ENCODE data around the gene FHOD3. TPM values are rescaled to one million over a fixed set of nuclear protein-coding genes. Genes with fewer than 3 reads are reported as not detected.

FHOD3 gene
- total and polyA plus RNA-seq, 3 experiments from 2014 or later = not detected

GRCh38 chr18:36636237-36636817 is 338.8 kb downstream of the FHOD3 start:
- Mint-ChIP-seq H3K36me3 (no peaks in the 10 kb centered on the region), H3K9me3 (no peaks in the 10 kb centered on the region), H3K27me3 (peaks cover 4 to 5% of the 10 kb centered on the region in 2 donors), H3K4me3 (no peak overlapping the region), H3K27ac (no peak overlapping the region), H3K4me1 (no peaks in the 10 kb centered on the region)
- H3K4me1 ChIP-seq (ENCODE audit: insufficient read depth, low read length) = no peaks in the 10 kb centered on the region
- no peak overlapping the region for H3K27ac ChIP-seq (ENCODE audit: low read depth, low read length)
- H3K36me3 ChIP-seq (ENCODE audit: insufficient read depth, low read length) = no peaks in the 10 kb centered on the region
- H3K27me3 ChIP-seq (ENCODE audit: insufficient read depth, low read length, poor library complexity, severe bottlenecking) = no peaks in the 10 kb centered on the region
- CTCF ChIA-PET = no interaction called here
- POLR2A ChIA-PET = no interaction called here
- H3K9me3 ChIP-seq (ENCODE audit: low read length) = no peaks in the 10 kb centered on the region
- no peak overlapping the region for H3K4me3 ChIP-seq (ENCODE audit: low read length)
- no peak for DNase-seq

- H3K27ac ChIP-seq (ENCODE audit: low read depth, low read length) = no peak overlapping the region
- peaks cover 4 to 5% of the 10 kb centered on the region in 2 donors for H3K27me3 Mint-ChIP-seq
- POLR2A ChIA-PET = no interaction called here
- H3K4me1 ChIP-seq (ENCODE audit: insufficient read depth, low read length) = no peaks in the 10 kb centered on the region
- no peak for DNase-seq
- H3K9me3 Mint-ChIP-seq = no peaks in the 10 kb centered on the region
- CTCF ChIA-PET = no interaction called here
- H3K4me1 Mint-ChIP-seq = no peaks in the 10 kb centered on the region
- H3K4me3 ChIP-seq (ENCODE audit: low read length) = no peak overlapping the region
- H3K27ac Mint-ChIP-seq = no peak overlapping the region
- H3K27me3 ChIP-seq (ENCODE audit: insufficient read depth, low read length, poor library complexity, severe bottlenecking) = no peaks in the 10 kb centered on the region
- H3K36me3 ChIP-seq (ENCODE audit: insufficient read depth, low read length) = no peaks in the 10 kb centered on the region
- no peaks in the 10 kb centered on the region for H3K9me3 ChIP-seq (ENCODE audit: low read length)
- H3K36me3 Mint-ChIP-seq = peaks cover 0 to 2% (median 0%) of the 10 kb centered on the region in 3 donors
- no peak overlapping the region for H3K4me3 Mint-ChIP-seq
Observed at GRCh38 chr18:36638224-36638623, 340.7 kb downstream of the FHOD3 start.

- H3K9me3 Mint-ChIP-seq = no peaks in the 10 kb centered on the region
- Histone ChIP-seq H3K27ac (ENCODE audit: low read depth, low read length) (no peak overlapping the region), H3K27me3 (ENCODE audit: insufficient read depth, low read length, poor library complexity, severe bottlenecking) (no peaks in the 10 kb centered on the region), H3K4me3 (ENCODE audit: low read length) (no peak overlapping the region), H3K4me1 (ENCODE audit: insufficient read depth, low read length) (no peaks in the 10 kb centered on the region), H3K9me3 (ENCODE audit: low read length) (no peaks in the 10 kb centered on the region), H3K36me3 (ENCODE audit: insufficient read depth, low read length) (no peaks in the 10 kb centered on the region)
- peaks cover 4 to 5% of the 10 kb centered on the region in 2 donors for H3K27me3 Mint-ChIP-seq
- POLR2A ChIA-PET = no interaction called here
- no peaks in the 10 kb centered on the region for H3K4me1 Mint-ChIP-seq
- no peak for DNase-seq
- CTCF ChIA-PET = no interaction called here
- H3K36me3 Mint-ChIP-seq = peaks cover 0 to 2% (median 0%) of the 10 kb centered on the region in 3 donors
- H3K27ac Mint-ChIP-seq = peak overlapping the region in 1 of 8 donors; percentile 11
- H3K4me3 Mint-ChIP-seq = no peak overlapping the region
Observed at GRCh38 chr18:36640021-36640952, 342.8 kb downstream of the FHOD3 start.

- POLR2A ChIA-PET = no interaction called here
- DNase-seq = no peak
- H3K27ac ChIP-seq (ENCODE audit: low read depth, low read length) = no peak overlapping the region
- CTCF ChIA-PET = no interaction called here
- H3K36me3 ChIP-seq (ENCODE audit: insufficient read depth, low read length) = no peaks in the 10 kb centered on the region
- Mint-ChIP-seq H3K4me3 (no peak overlapping the region), H3K36me3 (peaks cover 0 to 2% (median 0%) of the 10 kb centered on the region in 3 donors), H3K4me1 (no peaks in the 10 kb centered on the region), H3K27ac (no peak overlapping the region), H3K27me3 (peaks cover 4 to 5% of the 10 kb centered on the region in 2 donors), H3K9me3 (no peaks in the 10 kb centered on the region)
- no peaks in the 10 kb centered on the region for H3K9me3 ChIP-seq (ENCODE audit: low read length)
- H3K4me3 ChIP-seq (ENCODE audit: low read length) = no peak overlapping the region
- no peaks in the 10 kb centered on the region for H3K27me3 ChIP-seq (ENCODE audit: insufficient read depth, low read length, poor library complexity, severe bottlenecking)
- H3K4me1 ChIP-seq (ENCODE audit: insufficient read depth, low read length) = no peaks in the 10 kb centered on the region
Observed at GRCh38 chr18:36643061-36643460, 345.5 kb downstream of the FHOD3 start.

- no peak for DNase-seq
- H3K36me3 Mint-ChIP-seq = no peaks in the 10 kb centered on the region
- Histone ChIP-seq H3K27me3 (ENCODE audit: insufficient read depth, low read length, poor library complexity, severe bottlenecking) (no peaks in the 10 kb centered on the region), H3K9me3 (ENCODE audit: low read length) (no peaks in the 10 kb centered on the region), H3K36me3 (ENCODE audit: insufficient read depth, low read length) (no peaks in the 10 kb centered on the region), H3K4me1 (ENCODE audit: insufficient read depth, low read length) (no peaks in the 10 kb centered on the region), H3K27ac (ENCODE audit: low read depth, low read length) (no peak overlapping the region), H3K4me3 (ENCODE audit: low read length) (no peak overlapping the region)
- no peaks in the 10 kb centered on the region for H3K9me3 Mint-ChIP-seq
- H3K4me1 Mint-ChIP-seq = no peaks in the 10 kb centered on the region
- POLR2A ChIA-PET = no interaction called here
- CTCF ChIA-PET = no interaction called here
- no peak overlapping the region for H3K4me3 Mint-ChIP-seq
- H3K27ac Mint-ChIP-seq = no peak overlapping the region
- H3K27me3 Mint-ChIP-seq = peaks cover 7 to 15% of the 10 kb centered on the region in 2 donors
Observed at GRCh38 chr18:36648803-36649202, 351.3 kb downstream of the FHOD3 start.

- no peak overlapping the region for H3K4me3 Mint-ChIP-seq
- no peak for DNase-seq
Observed at GRCh38 chr18:36649205-36649604, 351.7 kb downstream of the FHOD3 start.

GRCh38 chr18:36650266-36650665 is 352.8 kb downstream of the FHOD3 start:
- H3K4me3 ChIP-seq (ENCODE audit: low read length) = no peak overlapping the region
- H3K27ac Mint-ChIP-seq = no peak overlapping the region
- H3K36me3 Mint-ChIP-seq = no peaks in the 10 kb centered on the region
- no peaks in the 10 kb centered on the region for H3K9me3 Mint-ChIP-seq
- no peak overlapping the region for H3K27ac ChIP-seq (ENCODE audit: low read depth, low read length)
- DNase-seq = no peak
- POLR2A ChIA-PET = no interaction called here
- no peaks in the 10 kb centered on the region for H3K36me3 ChIP-seq (ENCODE audit: insufficient read depth, low read length)
- CTCF ChIA-PET = no interaction called here
- H3K4me1 Mint-ChIP-seq = no peaks in the 10 kb centered on the region
- H3K4me3 Mint-ChIP-seq = no peak overlapping the region
- H3K4me1 ChIP-seq (ENCODE audit: insufficient read depth, low read length) = no peaks in the 10 kb centered on the region
- no peaks in the 10 kb centered on the region for H3K9me3 ChIP-seq (ENCODE audit: low read length)
- H3K27me3 ChIP-seq (ENCODE audit: insufficient read depth, low read length, poor library complexity, severe bottlenecking) = no peaks in the 10 kb centered on the region
- H3K27me3 Mint-ChIP-seq = peaks cover 5 to 19% of the 10 kb centered on the region in 2 donors

More at GRCh38 chr18:36649205-36649604, 351.7 kb downstream of the FHOD3 start:
- no peaks in the 10 kb centered on the region for H3K4me1 Mint-ChIP-seq
- no peaks in the 10 kb centered on the region for H3K36me3 Mint-ChIP-seq
- no peak overlapping the region for H3K27ac ChIP-seq (ENCODE audit: low read depth, low read length)
- H3K27ac Mint-ChIP-seq = no peak overlapping the region
- ChIA-PET CTCF (no interaction called here), POLR2A (no interaction called here)
- H3K4me1 ChIP-seq (ENCODE audit: insufficient read depth, low read length) = no peaks in the 10 kb centered on the region
- no peak overlapping the region for H3K4me3 ChIP-seq (ENCODE audit: low read length)
- H3K9me3 Mint-ChIP-seq = no peaks in the 10 kb centered on the region
- no peaks in the 10 kb centered on the region for H3K9me3 ChIP-seq (ENCODE audit: low read length)
- H3K36me3 ChIP-seq (ENCODE audit: insufficient read depth, low read length) = no peaks in the 10 kb centered on the region
- peaks cover 9 to 15% of the 10 kb centered on the region in 2 donors for H3K27me3 Mint-ChIP-seq
- H3K27me3 ChIP-seq (ENCODE audit: insufficient read depth, low read length, poor library complexity, severe bottlenecking) = no peaks in the 10 kb centered on the region

GRCh38 chr18:36650906-36651305 is 353.4 kb downstream of the FHOD3 start:
- no peaks in the 10 kb centered on the region for H3K4me1 ChIP-seq (ENCODE audit: insufficient read depth, low read length)
- H3K4me3 ChIP-seq (ENCODE audit: low read length) = no peak overlapping the region
- ChIA-PET POLR2A (no interaction called here), CTCF (no interaction called here)
- Mint-ChIP-seq H3K4me1 (no peaks in the 10 kb centered on the region), H3K27ac (no peak overlapping the region), H3K27me3 (peaks cover 9 to 20% of the 10 kb centered on the region in 2 donors), H3K36me3 (no peaks in the 10 kb centered on the region), H3K4me3 (no peak overlapping the region), H3K9me3 (no peaks in the 10 kb centered on the region)
- H3K9me3 ChIP-seq (ENCODE audit: low read length) = no peaks in the 10 kb centered on the region
- H3K36me3 ChIP-seq (ENCODE audit: insufficient read depth, low read length) = no peaks in the 10 kb centered on the region
- DNase-seq = no peak
- H3K27me3 ChIP-seq (ENCODE audit: insufficient read depth, low read length, poor library complexity, severe bottlenecking) = no peaks in the 10 kb centered on the region
- no peak overlapping the region for H3K27ac ChIP-seq (ENCODE audit: low read depth, low read length)
